HG02642 (cell line): ENCODE results near the gene SYNE1.
"Not testable (repeated sequence)": the region's sequence is repeated elsewhere in the genome, so short reads cannot be mapped to it uniquely, and the experiment has no call there.

Experiments used
- ATAC-seq: cut with Tn5 transposase; IDR thresholded peaks from one replicate; pipeline ENCODE4 v1.9.1; 2021; ENCODE audit warnings: mild to moderate bottlenecking; ENCODE audit not compliant: unreplicated experiment, poor library complexity

SYNE1 gene

DNA sequence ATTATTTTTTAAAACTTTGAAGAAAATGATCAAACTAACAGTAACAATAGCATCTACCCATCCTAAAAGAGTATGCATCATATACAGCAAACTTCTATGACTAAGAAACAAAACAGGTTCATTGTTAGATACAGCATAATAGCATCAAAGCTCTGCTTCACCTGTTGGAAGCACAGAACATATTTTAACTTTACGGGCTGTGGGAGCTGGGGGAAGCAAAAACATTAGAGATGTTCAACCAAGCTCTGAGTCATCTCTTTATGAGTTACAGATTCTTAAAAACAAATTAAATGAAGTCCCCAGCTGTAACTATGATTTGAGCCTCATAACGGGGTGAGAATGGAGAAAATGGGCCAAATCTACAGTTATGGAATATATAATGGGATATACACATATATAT is 63.4 kb downstream of the SYNE1 start:
- ATAC-seq = no peak

- ATAC-seq = no peak
Observed at GRCh38 chr6:152572338-152573088, 64.6 kb downstream of the SYNE1 start.

- ATAC-seq = no peak
Observed at GRCh38 chr6:152571943-152572337, 65.2 kb downstream of the SYNE1 start.

GRCh38 chr6:152571089-152571488 is 66.1 kb downstream of the SYNE1 start:
- no peak for ATAC-seq

DNA sequence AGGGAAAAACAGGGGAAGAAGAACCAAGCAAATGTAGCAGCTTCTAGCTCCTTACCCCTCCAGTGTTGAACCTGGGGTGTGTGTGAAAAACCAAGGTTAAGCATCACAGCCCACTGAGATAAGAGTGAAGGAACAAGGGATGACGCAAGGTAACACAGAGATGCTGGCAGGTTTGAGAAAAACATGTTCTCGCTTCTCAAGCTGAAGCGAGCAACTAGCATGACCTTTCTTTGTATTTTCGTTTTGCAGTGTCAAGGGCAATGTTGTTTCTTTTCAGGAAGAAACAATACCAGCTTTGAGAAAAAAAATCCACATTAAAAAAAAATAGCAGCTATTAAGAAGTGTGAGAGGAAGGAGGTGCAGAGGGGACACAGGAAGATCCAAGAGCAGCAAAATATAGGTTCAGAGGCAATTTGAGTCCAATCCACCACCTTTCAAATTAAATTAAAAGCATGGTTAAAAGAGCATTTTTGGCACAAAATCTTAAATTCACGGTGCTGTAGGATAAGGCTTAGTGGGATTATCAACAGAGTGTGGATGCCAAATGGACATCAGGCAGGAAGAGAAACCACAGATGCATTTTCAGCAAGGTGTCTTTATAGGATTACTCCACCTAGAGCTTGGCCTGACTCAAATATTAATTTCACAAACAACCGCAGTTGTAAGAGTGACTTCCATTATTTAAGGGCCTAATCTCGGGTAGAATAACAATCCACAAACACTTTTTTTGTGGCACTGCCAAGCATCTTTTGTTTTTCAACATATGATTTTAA is 70.9 kb downstream of the SYNE1 start:
- ATAC-seq = no peak

- ATAC-seq = no peak
Observed at GRCh38 chr6:152563177-152563576, 74.0 kb downstream of the SYNE1 start.

DNA sequence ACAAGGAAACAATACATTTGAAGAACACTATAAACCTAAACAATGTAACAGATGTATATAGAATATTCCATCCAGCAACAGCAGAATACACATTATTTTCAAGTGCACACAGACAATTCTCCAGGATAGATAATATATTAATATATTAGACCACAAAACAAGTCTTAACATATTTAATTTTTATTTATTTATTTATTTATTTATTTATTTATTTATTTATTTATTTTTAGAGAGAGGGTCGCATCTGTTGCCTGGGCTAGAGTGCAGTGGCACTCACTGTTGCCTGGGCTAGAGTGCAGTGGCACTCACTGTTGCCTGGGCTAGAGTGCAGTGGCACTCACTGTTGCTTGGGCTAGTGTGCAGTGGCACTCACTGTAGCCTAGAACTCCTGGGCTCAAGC is 78.4 kb downstream of the SYNE1 start:
- ATAC-seq = not testable (repeated sequence)

- ATAC-seq = no peak
Observed at GRCh38 chr6:152557502-152557901, 79.7 kb downstream of the SYNE1 start.

- no peak for ATAC-seq
Observed at GRCh38 chr6:152554851-152555250, 82.3 kb downstream of the SYNE1 start.

GRCh38 chr6:152552616-152553209 is 84.4 kb downstream of the SYNE1 start:
- peak; percentile 96 for ATAC-seq

GRCh38 chr6:152543519-152543918 is 93.6 kb downstream of the SYNE1 start:
- ATAC-seq = no peak

- no peak for ATAC-seq
Observed at GRCh38 chr6:152540381-152540780, 96.8 kb downstream of the SYNE1 start.

DNA sequence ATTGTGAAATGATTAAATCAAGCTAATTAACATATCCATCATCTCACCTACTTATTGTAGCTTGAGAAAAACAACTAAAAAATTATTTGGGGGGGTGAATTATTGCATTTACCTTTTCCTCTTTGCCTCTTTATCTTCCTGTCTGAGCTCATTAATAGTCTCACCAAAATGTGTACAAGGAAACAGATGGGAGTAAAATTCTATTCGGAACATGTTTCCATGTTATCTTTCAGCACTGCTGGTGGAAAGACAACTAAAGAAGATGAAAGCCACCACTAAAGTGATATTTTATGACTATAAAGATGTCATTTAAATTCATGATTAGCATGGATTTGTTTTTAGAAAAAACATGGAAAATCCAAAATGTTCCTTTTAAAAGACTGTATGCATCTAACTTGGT is 102.6 kb downstream of the SYNE1 start:
- ATAC-seq = no peak

GRCh38 chr6:152532556-152533422 is 104.4 kb downstream of the SYNE1 start:
- ATAC-seq = no peak

GRCh38 chr6:152531659-152532058 is 105.5 kb downstream of the SYNE1 start:
- no peak for ATAC-seq

- no peak for ATAC-seq
Observed at GRCh38 chr6:152529369-152529768, 107.8 kb downstream of the SYNE1 start.

- ATAC-seq = not testable (repeated sequence)
Observed at GRCh38 chr6:152514120-152514519, 123.0 kb downstream of the SYNE1 start.

DNA sequence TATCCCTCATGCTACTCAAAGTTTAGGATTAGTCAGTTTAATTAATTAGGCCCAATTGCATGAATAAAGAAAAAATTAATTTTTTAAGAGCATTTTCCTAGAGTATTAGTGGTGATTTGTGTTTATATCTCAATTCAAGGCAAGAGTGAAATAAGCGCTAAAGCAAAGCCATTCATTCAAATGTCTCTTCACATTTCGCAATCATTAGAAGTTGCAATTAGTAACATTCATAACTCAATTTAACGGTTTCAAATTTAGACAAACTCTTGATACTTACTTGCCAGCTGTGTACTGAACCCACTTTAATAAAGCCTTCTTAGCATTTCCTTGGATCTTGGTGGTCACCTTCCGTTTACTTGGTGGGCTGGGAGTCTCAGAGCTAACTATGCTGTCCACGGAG is 127.2 kb downstream of the SYNE1 start:
- ATAC-seq = no peak

DNA sequence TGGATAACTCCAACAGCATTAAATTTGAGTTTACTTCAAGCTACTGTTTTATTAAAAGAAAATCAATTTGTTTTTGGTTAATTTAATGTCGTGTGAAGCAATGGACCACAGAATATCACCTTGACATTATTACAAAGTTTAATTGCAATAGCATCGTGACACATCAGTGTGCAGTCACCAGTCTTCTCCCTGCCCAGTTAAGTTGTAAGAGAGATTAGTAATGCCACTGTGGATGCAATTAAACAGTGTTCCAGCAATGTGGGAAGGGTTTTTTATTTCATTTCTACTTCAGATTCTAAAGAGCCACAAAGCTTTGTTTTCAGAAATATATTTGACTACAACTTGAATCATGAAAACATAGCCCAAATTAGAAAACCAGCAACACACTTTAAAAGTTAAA is 128.7 kb downstream of the SYNE1 start:
- no peak for ATAC-seq

DNA sequence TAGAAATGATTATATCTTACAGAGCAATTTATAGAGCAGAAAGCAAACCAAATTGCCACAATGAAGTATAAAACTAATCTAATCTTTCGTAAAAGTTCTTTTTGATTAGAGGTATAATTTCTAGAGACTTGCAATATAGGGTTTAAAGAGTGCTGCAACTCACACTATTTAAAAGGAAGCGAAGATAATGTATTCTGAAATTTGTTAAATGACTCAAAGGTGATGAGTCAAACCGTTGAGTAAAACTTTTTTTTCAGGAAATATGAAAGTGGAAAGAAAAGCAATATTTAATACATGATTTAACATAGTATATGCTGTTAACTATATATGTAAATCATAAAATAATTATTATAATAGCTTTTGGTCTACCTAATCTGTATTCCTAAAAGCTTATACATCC is 133.6 kb downstream of the SYNE1 start:
- no peak for ATAC-seq
